HCT116 (cell line): Measurements from ENCODE around the gene JSRP1. TPM values are rescaled to one million over a fixed set of nuclear protein-coding genes. Genes with fewer than 3 reads are reported as not detected.

Source experiments
- ATAC-seq: fragments of 200-7000 bp; cut with Tn5 transposase; 2 replicates; pipeline ENCODE4 v1.9.1; 2020; ENCODE audit warnings: mild to moderate bottlenecking, moderate library complexity
- BruUV-seq: library from RNA; stranded (reverse); fragments of 400-500 nt; replicated peaks from 2 replicates; lab custom pipeline; 2021; lab: Mats Ljungman, UMichigan
- CTCF ChIA-PET: fragments of 300-600 bp; sonication (Branson Sonifier 250); formaldehyde crosslinking; loops from one replicate; lab custom pipeline; 2021; ENCODE audit warnings: antibody characterized with exemption; lab: Charles Lee
- POLR2A ChIA-PET: fragments of 300-600, 350-600 bp; sonication (Branson Sonifier 250); formaldehyde crosslinking; loops from one replicate; lab custom pipeline; 2021; ENCODE audit warnings: antibody characterized with exemption; lab: Charles Lee
- RAD21 ChIA-PET, 2 experiments: fragments of 300-600 bp; sonication (Branson Sonifier 250); formaldehyde crosslinking; loops; one replicate each; lab custom pipeline; 2023; ENCODE audit warnings: low total read pairs in 2 of 2; ENCODE audit not compliant: uncharacterized antibody in 2 of 2, unreplicated experiment in 2 of 2, low non-redundant PET in 1 of 2; lab: Charles Lee
- DNase-seq: peaks from one replicate; pipeline ENCODE4 v3.0.0-alpha.2; 2010; ENCODE audit warnings: low read depth, low spot score
- H2AFZ ChIP-seq: fragments of 200-600 bp; shearing (Covaris generic), sonication (generic); 2 replicates; pipeline ENCODE4 v1.6.1; 2017; ENCODE audit warnings: low read depth, mixed run types, mixed read lengths, antibody characterized with exemption, low read length; ENCODE audit not compliant: poor library complexity, severe bottlenecking
- H3K27ac ChIP-seq: 2 replicates; pipeline ENCODE4 v1.5.1; 2012; ENCODE audit warnings: low read depth, low read length
- H3K27me3 ChIP-seq: fragments of 200-600 bp; sonication (generic); 2 replicates; pipeline ENCODE4 v1.6.1; 2016; ENCODE audit warnings: mixed run types, low read length, mixed read lengths; ENCODE audit not compliant: insufficient read depth
- H3K36me3 ChIP-seq, 2 experiments: fragments of 200-500 bp in 1 of 2; fragments of 200-600 bp in 1 of 2; sonication (Bioruptor generic) in 1 of 2; sonication (generic) in 1 of 2; 2 replicates each; pipeline versions ENCODE4 v1.5.1 to v1.6.1; 2014 to 2016; ENCODE audit warnings: low read length in 2 of 2, inconsistent platforms in 1 of 2, mixed read lengths in 1 of 2, mixed run types in 1 of 2; ENCODE audit not compliant: insufficient read depth in 2 of 2, control insufficient read depth in 1 of 2
- H3K4me1 ChIP-seq, 2 experiments: fragments of 200-600 bp in 1 of 2; sonication (generic) in 1 of 2; 2 replicates each; pipeline versions ENCODE4 v1.5.1 to v1.6.1; 2012 to 2017; ENCODE audit warnings: low read length in 2 of 2, inconsistent platforms in 1 of 2, mild to moderate bottlenecking in 1 of 2, mixed read lengths in 1 of 2, mixed run types in 1 of 2, moderate library complexity in 1 of 2; ENCODE audit not compliant: insufficient read depth in 2 of 2, control insufficient read depth in 1 of 2
- H3K4me2 ChIP-seq: fragments of 200-600 bp; sonication (generic); 2 replicates; pipeline ENCODE4 v1.6.1; 2017; ENCODE audit warnings: mixed run types, low read length, mixed read lengths
- H3K4me3 ChIP-seq, 2 experiments: fragments of 200-600 bp in 1 of 2; sonication (generic) in 1 of 2; replicated peaks in 1 of 2; 2 replicates each; pipeline ENCODE4 v1.5.1; 2011 to 2016; ENCODE audit warnings: low read length in 2 of 2, control low read depth in 1 of 2, low read depth in 1 of 2, mild to moderate bottlenecking in 1 of 2, mixed read lengths in 1 of 2, mixed run types in 1 of 2
- H3K79me2 ChIP-seq: fragments of 200-600 bp; sonication (generic); 2 replicates; pipeline ENCODE4 v1.6.1; 2017; ENCODE audit warnings: mild to moderate bottlenecking, mixed run types, low read length, moderate library complexity, mixed read lengths; ENCODE audit not compliant: insufficient read depth
- H3K9ac ChIP-seq: fragments of 200-600 bp; sonication (generic); 2 replicates; pipeline ENCODE4 v1.6.1; 2016; ENCODE audit warnings: low read length, mixed read lengths
- H3K9me2 ChIP-seq: fragments of 200-600 bp; sonication (generic), shearing (Covaris generic); 2 replicates; pipeline ENCODE4 v1.6.1; 2017; ENCODE audit warnings: mixed run types, mild to moderate bottlenecking, moderate library complexity; ENCODE audit not compliant: insufficient read depth
- H3K9me3 ChIP-seq, 2 experiments: fragments of 200-500 bp in 1 of 2; fragments of 200-600 bp in 1 of 2; sonication (Bioruptor generic) in 1 of 2; sonication (generic) in 1 of 2; 2 replicates each; pipeline ENCODE4 v1.6.1; 2014 to 2017; ENCODE audit warnings: low read length in 2 of 2, mixed read lengths in 2 of 2, inconsistent platforms in 1 of 2, low read depth in 1 of 2, mild to moderate bottlenecking in 1 of 2, mixed run types in 1 of 2, moderate library complexity in 1 of 2; ENCODE audit not compliant: control insufficient read depth in 1 of 2, insufficient read depth in 1 of 2
- H4K20me1 ChIP-seq: fragments of 200-600 bp; sonication (generic), shearing (Covaris generic); 2 replicates; pipeline ENCODE4 v1.6.1; 2017; ENCODE audit warnings: mixed run types, mild to moderate bottlenecking, moderate library complexity; ENCODE audit not compliant: insufficient read depth
- ATF3 ChIP-seq: IDR thresholded peaks from 2 replicates; pipeline ENCODE4 v1.6.1; 2012
- CEBPB ChIP-seq: IDR thresholded peaks from 2 replicates; pipeline ENCODE4 v1.6.1; 2012; ENCODE audit warnings: low read depth
- CTCF ChIP-seq, 3 experiments: fragments of 200-600 bp in 1 of 3; sonication (generic) in 1 of 3; IDR thresholded peaks in 2 of 3; conservative IDR thresholded peaks in 1 of 3; 2 replicates each; pipeline ENCODE4 v1.5.1; 2012 to 2017; ENCODE audit warnings: low read depth in 2 of 3, low read length in 2 of 3, antibody characterized with exemption in 1 of 3, borderline replicate concordance in 1 of 3, control low read depth in 1 of 3, mild to moderate bottlenecking in 1 of 3, mixed read lengths in 1 of 3, mixed run types in 1 of 3, moderate library complexity in 1 of 3; ENCODE audit not compliant: insufficient read depth in 1 of 3
- EGR1 ChIP-seq: IDR thresholded peaks from 2 replicates; pipeline ENCODE4 v1.6.1; 2012; ENCODE audit warnings: low read depth
- EZH2 ChIP-seq: fragments of 200-600 bp; sonication (generic); IDR thresholded peaks from 2 replicates; pipeline ENCODE4 v1.6.1; 2017; ENCODE audit warnings: antibody characterized with exemption, mixed run types
- EZH2phosphoT487 ChIP-seq: fragments of 200-600 bp; IDR thresholded peaks from 2 replicates; pipeline ENCODE4 v1.6.1; 2018; ENCODE audit warnings: antibody characterized with exemption, borderline replicate concordance
- FOSL1 ChIP-seq: IDR thresholded peaks from 2 replicates; pipeline ENCODE4 v1.6.1; 2012; ENCODE audit warnings: low read depth
- JUND ChIP-seq: IDR thresholded peaks from 2 replicates; pipeline ENCODE4 v1.6.1; 2012
- POLR2A ChIP-seq: IDR thresholded peaks from 2 replicates; pipeline ENCODE4 v1.7.0; 2011; ENCODE audit warnings: borderline replicate concordance; ENCODE audit not compliant: insufficient read depth, insufficient read length; ENCODE audit errors: extremely low read depth
- POLR2AphosphoS5 ChIP-seq: IDR thresholded peaks from 2 replicates; pipeline ENCODE4 v1.6.1; 2011; ENCODE audit warnings: mild to moderate bottlenecking, low read depth, low read length, moderate library complexity
- RAD21 ChIP-seq: IDR thresholded peaks from 2 replicates; pipeline ENCODE4 v1.6.1; 2012; ENCODE audit warnings: low read depth, mild to moderate bottlenecking
- REST ChIP-seq: IDR thresholded peaks from 2 replicates; pipeline ENCODE4 v1.6.1; 2012; ENCODE audit warnings: low read depth
- SIN3A ChIP-seq: IDR thresholded peaks from 2 replicates; pipeline ENCODE4 v1.6.1; 2012; ENCODE audit warnings: low read depth
- YY1 ChIP-seq: IDR thresholded peaks from 2 replicates; pipeline ENCODE4 v1.6.1; 2011; ENCODE audit warnings: low read length, low read depth, moderate library complexity, mild to moderate bottlenecking; ENCODE audit not compliant: insufficient replicate concordance; ENCODE audit errors: extremely low read depth
- ZNF274 ChIP-seq: fragments of 200-500 bp; sonication (Bioruptor generic); IDR thresholded peaks from 2 replicates; pipeline ENCODE4 v1.6.1; 2014; ENCODE audit warnings: mild to moderate bottlenecking, low read depth, low read length, inconsistent platforms
- intact Hi-C: fragments of 100-400 bp; cut with micrococcal nuclease; formaldehyde crosslinking; loops from 2 replicates; pipeline ENCODE4 v1.10.0; 2022
- total RNA-seq: library from RNA; stranded (reverse); gene quantifications from one replicate; pipeline ENCODE4 v1.2.1, GENCODE V29; 2021; ENCODE audit not compliant: unreplicated experiment

The JSRP1 gene
- total RNA-seq, 1 experiment from 2014 or later = 0.30 TPM

- Histone ChIP-seq H3K4me1 (no peaks in the 10 kb centered on the region), H3K9me2 (no peaks in the 10 kb centered on the region), H3K4me3 (no peak overlapping the region), H3K4me2 (no peak overlapping the region), H3K79me2 (peaks cover 10% of the 10 kb centered on the region; the same call in 1 of the 2 replicates), H3K9me3 (no peaks in the 10 kb centered on the region), H2AFZ (no peak overlapping the region)
- no peak for DNase-seq
- intact Hi-C loops = no loop called here
- POLR2A ChIA-PET = no interaction called here
- no peak for TF ChIP-seq EZH2phosphoT487
- no peak for TF ChIP-seq JUND
- TF ChIP-seq POLR2AphosphoS5 = no peak
- TF ChIP-seq EGR1 = no peak
- no peak for TF ChIP-seq ATF3
- no peak for TF ChIP-seq REST
- TF ChIP-seq, all 23 proteins: peak for 0
- RAD21 ChIA-PET = no interaction called here
- Histone ChIP-seq H3K27me3 (no peaks in the 10 kb centered on the region), H4K20me1 (no peaks in the 10 kb centered on the region), H3K36me3 (peaks cover 21 to 63% of the 10 kb centered on the region in 2 experiments; a peak in 3 of 4 replicates), H3K27ac (no peak overlapping the region), H3K9ac (no peak overlapping the region)
- CTCF ChIA-PET = no interaction called here
- ATAC-seq = no peak
- no TSS peak for BruUV-seq
Measured at GRCh38 chr19:2209408-2209807, 46.8 kb downstream of the JSRP1 start.

GRCh38 chr19:2208975-2209374, 47.2 kb downstream of the JSRP1 start:
- DNase-seq = no peak
- ATAC-seq = no peak
- ChIA-PET CTCF (no interaction called here), RAD21 (no interaction called here), POLR2A (no interaction called here)
- H3K27me3 ChIP-seq = no peaks in the 10 kb centered on the region
- peaks cover 10% of the 10 kb centered on the region; the same call in 1 of the 2 replicates for H3K79me2 ChIP-seq
- no peaks in the 10 kb centered on the region for H3K9me3 ChIP-seq
- H4K20me1 ChIP-seq = no peaks in the 10 kb centered on the region
- no peak overlapping the region for H3K9ac ChIP-seq
- no peak overlapping the region for H3K4me2 ChIP-seq
- H3K4me1 ChIP-seq = no peaks in the 10 kb centered on the region
- no peak overlapping the region for H3K4me3 ChIP-seq
- no peaks in the 10 kb centered on the region for H3K9me2 ChIP-seq
- H3K36me3 ChIP-seq = peaks cover 20 to 61% of the 10 kb centered on the region in 2 experiments; a peak in 3 of 4 replicates
- no peak overlapping the region for H2AFZ ChIP-seq
- no peak overlapping the region for H3K27ac ChIP-seq
- intact Hi-C loops = no loop called here
- BruUV-seq = no TSS peak
- no peak for TF ChIP-seq YY1
- TF ChIP-seq CTCF (IDR thresholded peaks at IDR 0.05 in 2 of 3, conservative IDR thresholded peaks at IDR 0.05 in 1 of 3; ENCODE audit: borderline replicate concordance in 1 of 3, insufficient read depth in 1 of 3, low read depth in 2 of 3, low read length in 2 of 3) = no peak
- no peak for TF ChIP-seq ZNF274
- no peak for TF ChIP-seq POLR2AphosphoS5
- TF ChIP-seq FOSL1 = no peak
- TF ChIP-seq EZH2 = no peak
- TF ChIP-seq POLR2A = no peak
- no peak for TF ChIP-seq SIN3A
- no peak for TF ChIP-seq RAD21
- no peak for TF ChIP-seq CEBPB
